Measurements from ENCODE around the gene EPC2.
"Not testable (repeated sequence)": the region's sequence is repeated elsewhere in the genome, so short reads cannot be mapped to it uniquely, and the experiment has no call there.

Gene EPC2

GRCh38 chr2:148675708-148676107 is 31.2 kb downstream of the EPC2 start:
- no peak for DNase-seq

GRCh38 chr2:148678302-148679179 is 34.0 kb downstream of the EPC2 start:
- not testable (repeated sequence) for DNase-seq

- no peak for DNase-seq
Measured at GRCh38 chr2:148680462-148680861, 35.9 kb downstream of the EPC2 start.

- DNase-seq, result no peak
Measured at GRCh38 chr2:148681443-148681842, 36.9 kb downstream of the EPC2 start.

- DNase-seq, result not testable (repeated sequence)
Measured at GRCh38 chr2:148681862-148682261, 37.3 kb downstream of the EPC2 start.

GRCh38 chr2:148684507-148684906 is 40.0 kb downstream of the EPC2 start:
- no peak for DNase-seq

GRCh38 chr2:148687543-148687942 is 43.0 kb downstream of the EPC2 start:
- no peak for DNase-seq

- not testable (repeated sequence) for DNase-seq
Measured at GRCh38 chr2:148688011-148688410, 43.5 kb downstream of the EPC2 start.

GRCh38 chr2:148696985-148697384 is 52.4 kb downstream of the EPC2 start:
- no peak for DNase-seq

- no peak for DNase-seq
Measured at GRCh38 chr2:148699830-148700229, 55.3 kb downstream of the EPC2 start.

GRCh38 chr2:148701039-148701438 is 56.5 kb downstream of the EPC2 start:
- no peak for DNase-seq

GRCh38 chr2:148701877-148702276 is 57.3 kb downstream of the EPC2 start:
- DNase-seq, result no peak

GRCh38 chr2:148702475-148702874 is 57.9 kb downstream of the EPC2 start:
- DNase-seq, result no peak

GRCh38 chr2:148704247-148704646 is 59.7 kb downstream of the EPC2 start:
- DNase-seq, result no peak

- DNase-seq, result no peak
Measured at GRCh38 chr2:148716378-148716920, 71.9 kb downstream of the EPC2 start.

- DNase-seq, result no peak
Measured at GRCh38 chr2:148718039-148718438, 73.5 kb downstream of the EPC2 start.

GRCh38 chr2:148719195-148719749 is 74.7 kb downstream of the EPC2 start:
- no peak for DNase-seq

- no peak for DNase-seq
Measured at GRCh38 chr2:148719941-148720436, 75.4 kb downstream of the EPC2 start.

- no peak for DNase-seq
Measured at GRCh38 chr2:148720501-148721001, 76.0 kb downstream of the EPC2 start.

- DNase-seq, result no peak
Measured at GRCh38 chr2:148721520-148721931, 77.0 kb downstream of the EPC2 start.

- no peak for DNase-seq
Measured at GRCh38 chr2:148721991-148722777, 77.6 kb downstream of the EPC2 start.

- no peak for DNase-seq
Measured at GRCh38 chr2:148725564-148725963, 81.0 kb downstream of the EPC2 start.

- DNase-seq, result no peak
Measured at GRCh38 chr2:148726228-148726627, 81.7 kb downstream of the EPC2 start.
